OCI-LY3 (cell line): Measurements from ENCODE around the gene DPY30.
"Not testable (repeated sequence)": the region's sequence is repeated elsewhere in the genome, so short reads cannot be mapped to it uniquely, and the experiment has no call there.

Experiments
- H2AFZ ChIP-seq: fragments of 200-600, 300-600 bp; shearing (Covaris generic); 2 replicates; pipeline ENCODE4 v1.6.0; 2014; ENCODE audit warnings: antibody characterized with exemption, low read depth, low read length
- H3K27ac ChIP-seq: fragments of 200-600, 300-600 bp; sonication (generic); 2 replicates; pipeline ENCODE4 v1.5.1; 2014; ENCODE audit warnings: mild to moderate bottlenecking, low read length, moderate library complexity, mixed read lengths
- H3K27me3 ChIP-seq: fragments of 200-600, 300-600 bp; sonication (generic); 2 replicates; pipeline ENCODE4 v1.6.1; 2014; ENCODE audit warnings: low read depth, low read length, mixed read lengths
- H3K36me3 ChIP-seq: fragments of 200-600, 300-600 bp; sonication (generic); replicated peaks from 2 replicates; pipeline ENCODE3; 2014; ENCODE audit warnings: low read depth, low read length, mixed read lengths
- H3K4me1 ChIP-seq: fragments of 300-600, 200-600 bp; sonication (generic); 2 replicates; pipeline ENCODE4 v1.6.1; 2014; ENCODE audit warnings: low read length, mixed read lengths
- H3K4me2 ChIP-seq: fragments of 200-600, 300-600 bp; sonication (generic); 2 replicates; pipeline ENCODE4 v1.6.1; 2014; ENCODE audit warnings: low read length, mixed read lengths
- H3K4me3 ChIP-seq: fragments of 300-600, 200-600 bp; sonication (generic); 2 replicates; pipeline ENCODE4 v1.5.1; 2014; ENCODE audit warnings: antibody characterized with exemption, mild to moderate bottlenecking, low read length, moderate library complexity
- H3K79me2 ChIP-seq: fragments of 300-600, 200-600 bp; shearing (Covaris generic); 2 replicates; pipeline ENCODE4 v1.6.1; 2014; ENCODE audit warnings: mild to moderate bottlenecking, low read length, mixed read lengths
- H3K9ac ChIP-seq: fragments of 300-600, 200-600 bp; shearing (Covaris generic); 2 replicates; pipeline ENCODE4 v1.6.0; 2014; ENCODE audit warnings: mild to moderate bottlenecking, low read length, moderate library complexity
- H3K9me3 ChIP-seq: fragments of 200-600, 300-600 bp; shearing (Covaris generic); 2 replicates; pipeline ENCODE4 v1.6.1; 2014; ENCODE audit warnings: low read length, mixed read lengths; ENCODE audit not compliant: insufficient read depth
- H4K20me1 ChIP-seq: fragments of 200-600, 300-600 bp; sonication (generic); 2 replicates; pipeline ENCODE4 v1.6.1; 2016; ENCODE audit warnings: low read length, mixed read lengths; ENCODE audit not compliant: insufficient read depth
- CTCF ChIP-seq: fragments of 200-600, 300-600 bp; sonication (generic); IDR thresholded peaks from 2 replicates; pipeline ENCODE4 v1.5.1; 2014; ENCODE audit warnings: antibody characterized with exemption, low read length, low read depth
- EZH2phosphoT487 ChIP-seq: fragments of 200-600 bp; shearing (Covaris generic); IDR thresholded peaks from 2 replicates; pipeline ENCODE4 v1.6.1; 2018; ENCODE audit warnings: antibody characterized with exemption, mixed run types, low read depth

Gene DPY30

GRCh38 chr2:32061430-32061829 lies 21.8 kb upstream of the DPY30 start:
- TF ChIP-seq EZH2phosphoT487 (no peak), CTCF (no peak)
- H2AFZ ChIP-seq: no peak overlapping the region
- H4K20me1 ChIP-seq: no peaks in the 10 kb centered on the region
- H3K4me1 ChIP-seq: peaks cover 12% of the 10 kb centered on the region
- H3K79me2 ChIP-seq: peaks cover 12% of the 10 kb centered on the region
- no peaks in the 10 kb centered on the region for H3K27me3 ChIP-seq
- no peaks in the 10 kb centered on the region; the same call in 1 of the 2 replicates for H3K9me3 ChIP-seq
- H3K27ac ChIP-seq: no peak overlapping the region
- no peaks in the 10 kb centered on the region for H3K36me3 ChIP-seq
- no peak overlapping the region for H3K4me3 ChIP-seq
- no peak overlapping the region for H3K9ac ChIP-seq
- H3K4me2 ChIP-seq: no peak overlapping the region

GRCh38 chr2:32060266-32060665 lies 20.7 kb upstream of the DPY30 start:
- H3K79me2 ChIP-seq: peaks cover 8% of the 10 kb centered on the region
- H3K27me3 ChIP-seq: no peaks in the 10 kb centered on the region
- peaks cover 12% of the 10 kb centered on the region for H3K4me1 ChIP-seq
- H3K36me3 ChIP-seq: no peaks in the 10 kb centered on the region
- H2AFZ ChIP-seq: no peak overlapping the region
- H3K9me3 ChIP-seq: no peaks in the 10 kb centered on the region; the same call in 1 of the 2 replicates
- no peak overlapping the region for H3K9ac ChIP-seq
- TF ChIP-seq EZH2phosphoT487: no peak
- TF ChIP-seq CTCF: no peak
- no peak overlapping the region for H3K4me3 ChIP-seq
- H3K4me2 ChIP-seq: no peak overlapping the region
- H4K20me1 ChIP-seq: no peaks in the 10 kb centered on the region
- no peak overlapping the region for H3K27ac ChIP-seq

- Histone ChIP-seq H3K9ac (no peak overlapping the region), H4K20me1 (no peaks in the 10 kb centered on the region), H3K27ac (no peak overlapping the region), H3K4me2 (no peak overlapping the region), H2AFZ (no peak overlapping the region), H3K36me3 (no peaks in the 10 kb centered on the region), H3K79me2 (no peaks in the 10 kb centered on the region), H3K4me1 (peaks cover 7% of the 10 kb centered on the region; the same call in 1 of the 2 replicates), H3K4me3 (no peak overlapping the region), H3K27me3 (no peaks in the 10 kb centered on the region), H3K9me3 (no peaks in the 10 kb centered on the region; the same call in 1 of the 2 replicates)
- no peak for TF ChIP-seq CTCF
- no peak for TF ChIP-seq EZH2phosphoT487
These were observed 18.5 kb upstream of the DPY30 start for GRCh38 chr2:32058130-32058529.

- not testable (repeated sequence) for H3K4me1 ChIP-seq, H3K9me3 ChIP-seq, H3K27ac ChIP-seq, H3K36me3 ChIP-seq, H3K27me3 ChIP-seq, H3K9ac ChIP-seq, H4K20me1 ChIP-seq, H3K4me3 ChIP-seq, H3K79me2 ChIP-seq, H2AFZ ChIP-seq, H3K4me2 ChIP-seq
These were observed 15.0 kb upstream of the DPY30 start for GRCh38 chr2:32054583-32054982.
